Measurements from ENCODE around the gene ZBTB5.

GRCh38 chr9:37509536-37509935, 44.3 kb upstream of the ZBTB5 start:
- no peak for TF ChIP-seq CTCF (IDR thresholded peaks at IDR 0.05; ENCODE audit: insufficient read depth, low read length, poor library complexity, severe bottlenecking)
- TF ChIP-seq EZH2phosphoT487 (conservative IDR thresholded peaks at IDR 0.05; ENCODE audit: low read length) = no peak
